GM18861 (cell line): ENCODE data around the gene SAFB2.
A peak's percentile ranks its signal among the peaks of the same experiment; 100 is the strongest.

ENCODE experiments used
- ATAC-seq: cut with Tn5 transposase; IDR thresholded peaks from one replicate; pipeline ENCODE4 v1.9.1; 2021; ENCODE audit not compliant: unreplicated experiment

The SAFB2 gene

GRCh38 chr19:5635427-5635826 is 12.9 kb upstream of the SAFB2 start:
- ATAC-seq = no peak

- ATAC-seq = no peak
Measured at GRCh38 chr19:5632657-5633056, 10.1 kb upstream of the SAFB2 start.

GRCh38 chr19:5632241-5632612 is 9.7 kb upstream of the SAFB2 start:
- no peak for ATAC-seq

- no peak for ATAC-seq
Measured at GRCh38 chr19:5631567-5632240, 9.1 kb upstream of the SAFB2 start.

GRCh38 chr19:5628919-5629481 is 6.4 kb upstream of the SAFB2 start:
- no peak for ATAC-seq

GRCh38 chr19:5628461-5628860 is 5.9 kb upstream of the SAFB2 start:
- ATAC-seq = no peak

GRCh38 chr19:5627395-5627904 is 4.9 kb upstream of the SAFB2 start:
- ATAC-seq = no peak

- no peak for ATAC-seq
Measured at GRCh38 chr19:5625641-5626040, 3.1 kb upstream of the SAFB2 start.

- no peak for ATAC-seq
Measured at GRCh38 chr19:5624741-5625278, 2.2 kb upstream of the SAFB2 start.

- no peak for ATAC-seq
Measured at GRCh38 chr19:5624018-5624663, 1.6 kb upstream of the SAFB2 start.

GRCh38 chr19:5623397-5624017 is 931 bp upstream of the SAFB2 start:
- no peak for ATAC-seq

GRCh38 chr19:5621945-5622464 is 571 bp downstream of the SAFB2 start:
- ATAC-seq = peak; percentile 3

- no peak for ATAC-seq
Measured at GRCh38 chr19:5621311-5621944, 1.1 kb downstream of the SAFB2 start.

- ATAC-seq = no peak
Measured at GRCh38 chr19:5619946-5620345, 2.6 kb downstream of the SAFB2 start.

- ATAC-seq = no peak
Measured at GRCh38 chr19:5618591-5618990, 4.0 kb downstream of the SAFB2 start.

- ATAC-seq = no peak
Measured at GRCh38 chr19:5617080-5617479, 5.5 kb downstream of the SAFB2 start.

GRCh38 chr19:5615756-5616327 is 6.7 kb downstream of the SAFB2 start:
- ATAC-seq = no peak

- ATAC-seq = no peak
Measured at GRCh38 chr19:5612891-5613865, 9.4 kb downstream of the SAFB2 start.

GRCh38 chr19:5609881-5610448 is 12.6 kb downstream of the SAFB2 start:
- ATAC-seq = no peak
